CD4-positive, CD25-positive, alpha-beta regulatory T cell (primary cell): ENCODE results near the gene NHSL2. TPM values are rescaled to one million over a fixed set of nuclear protein-coding genes. Genes with fewer than 3 reads are reported as not detected.
A peak's percentile ranks its signal among the peaks of the same experiment; 100 is the strongest.

Experiments
- ATAC-seq, 2 donors: fragments of 150-1000 bp; cut with Tn5 transposase; one replicate each; pipeline ENCODE4 v1.10.0; 2021; ENCODE audit warnings: low read depth in 2 of 2, moderate number of reproducible peaks in 2 of 2, moderate library complexity in 1 of 2
- DNase-seq, 3 donors: peaks; one replicate each; pipeline versions ENCODE4 v3.0.0 to v3.0.0-alpha.2; 2012 to 2022; ENCODE audit warnings: mixed read lengths in 1 of 3
- H3K27ac ChIP-seq: one replicate; pipeline ENCODE4 v1.7.0; 2013; ENCODE audit warnings: mild to moderate bottlenecking, low read length; ENCODE audit not compliant: insufficient read depth, poor library complexity, severe bottlenecking
- H3K27me3 ChIP-seq: one replicate; pipeline ENCODE4 v1.7.0; 2013; ENCODE audit warnings: low read length; ENCODE audit not compliant: control insufficient read depth, insufficient read depth
- H3K36me3 ChIP-seq: one replicate; pipeline ENCODE4 v1.7.0; 2013; ENCODE audit warnings: mild to moderate bottlenecking, low read length, moderate library complexity; ENCODE audit not compliant: control insufficient read depth, insufficient read depth
- H3K4me1 ChIP-seq: 2 replicates; pipeline ENCODE4 v1.7.0; 2013; ENCODE audit warnings: mild to moderate bottlenecking, low read length; ENCODE audit not compliant: insufficient read depth, control insufficient read depth, poor library complexity, severe bottlenecking
- H3K4me3 ChIP-seq: one replicate; pipeline ENCODE4 v1.7.0; 2013; ENCODE audit warnings: low read depth, mild to moderate bottlenecking, low read length, moderate library complexity
- H3K9me3 ChIP-seq, 2 experiments: 1 replicate in 1 of 2; 2 replicates in 1 of 2; pipeline ENCODE4 v1.7.0; 2013; ENCODE audit warnings: low read length in 2 of 2, mild to moderate bottlenecking in 1 of 2, moderate library complexity in 1 of 2; ENCODE audit not compliant: control insufficient read depth in 2 of 2
- H3K27ac Mint-ChIP-seq, 3 donors: one replicate each; pipeline ENCODE4 v1.8.0; 2020 to 2022; ENCODE audit warnings: mild to moderate bottlenecking in 3 of 3, mixed read lengths in 3 of 3, moderate library complexity in 2 of 3
- H3K27me3 Mint-ChIP-seq: one replicate; pipeline ENCODE4 v1.8.0; 2022; ENCODE audit warnings: mild to moderate bottlenecking, mixed read lengths
- H3K36me3 Mint-ChIP-seq: one replicate; pipeline ENCODE4 v1.8.0; 2020; ENCODE audit warnings: mixed read lengths
- H3K4me1 Mint-ChIP-seq, 4 donors: one replicate each; pipeline ENCODE4 v1.8.0; 2020 to 2022; ENCODE audit warnings: mixed read lengths in 4 of 4, mild to moderate bottlenecking in 1 of 4
- H3K4me3 Mint-ChIP-seq, 4 donors: one replicate each; pipeline ENCODE4 v1.8.0; 2020 to 2022; ENCODE audit warnings: mild to moderate bottlenecking in 4 of 4, mixed read lengths in 4 of 4, moderate library complexity in 3 of 4
- H3K9me3 Mint-ChIP-seq, 7 donors: one replicate each; pipeline ENCODE4 v1.8.0; 2020 to 2022; ENCODE audit warnings: mixed read lengths in 7 of 7, mild to moderate bottlenecking in 3 of 7, moderate library complexity in 2 of 7
- polyA plus RNA-seq, 4 donors: library from polyadenylated mRNA; unstranded; fragments of 300-500 nt; fragmentation: Illumina TruSeq; gene quantifications; one replicate each; pipeline ENCODE4 v1.2.3, GENCODE V29; 2021
- total RNA-seq: library from RNA; stranded (reverse); gene quantifications from one replicate; pipeline ENCODE4 v1.2.3, GENCODE V29; 2022

NHSL2 gene
- total and polyA plus RNA-seq, 5 donors from 2014 or later, result 1.5 to 6.7 (median 2.2) TPM

DNA sequence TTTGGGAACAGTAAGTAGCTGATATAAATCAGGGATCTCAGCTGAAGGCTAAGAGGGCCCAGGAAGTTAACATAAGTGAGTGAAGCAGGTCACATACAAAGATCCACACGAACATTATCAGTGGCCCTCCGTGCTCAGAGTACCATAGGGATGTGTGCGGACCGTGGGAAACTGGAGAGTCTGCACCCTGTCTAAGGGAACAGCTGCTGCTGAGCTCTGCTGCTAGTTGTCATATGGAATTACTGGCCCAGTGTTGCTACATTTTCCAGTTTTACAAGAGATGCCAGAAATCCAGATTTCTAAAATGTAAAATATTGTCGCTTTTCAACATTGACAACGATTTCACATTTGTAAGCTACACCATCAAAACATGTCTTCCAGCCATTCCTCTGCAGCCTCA is 130.5 kb downstream of the NHSL2 start:
- no peaks in the 10 kb centered on the region for H3K9me3 ChIP-seq
- H3K36me3 Mint-ChIP-seq, result no peaks in the 10 kb centered on the region
- no peak overlapping the region for H3K4me3 Mint-ChIP-seq
- no peak overlapping the region for H3K27ac Mint-ChIP-seq
- H3K27ac ChIP-seq, result no peak overlapping the region
- peaks cover 0 to 2% (median 0%) of the 10 kb centered on the region in 7 donors for H3K9me3 Mint-ChIP-seq
- H3K4me1 ChIP-seq, result peaks cover 8% of the 10 kb centered on the region
- no peaks in the 10 kb centered on the region for H3K27me3 ChIP-seq
- H3K4me1 Mint-ChIP-seq, result peaks cover 0 to 8% (median 3%) of the 10 kb centered on the region in 4 donors
- DNase-seq (no peak), ATAC-seq (no peak)
- H3K36me3 ChIP-seq, result no peaks in the 10 kb centered on the region
- no peak overlapping the region for H3K4me3 ChIP-seq
- H3K27me3 Mint-ChIP-seq, result no peaks in the 10 kb centered on the region

DNA sequence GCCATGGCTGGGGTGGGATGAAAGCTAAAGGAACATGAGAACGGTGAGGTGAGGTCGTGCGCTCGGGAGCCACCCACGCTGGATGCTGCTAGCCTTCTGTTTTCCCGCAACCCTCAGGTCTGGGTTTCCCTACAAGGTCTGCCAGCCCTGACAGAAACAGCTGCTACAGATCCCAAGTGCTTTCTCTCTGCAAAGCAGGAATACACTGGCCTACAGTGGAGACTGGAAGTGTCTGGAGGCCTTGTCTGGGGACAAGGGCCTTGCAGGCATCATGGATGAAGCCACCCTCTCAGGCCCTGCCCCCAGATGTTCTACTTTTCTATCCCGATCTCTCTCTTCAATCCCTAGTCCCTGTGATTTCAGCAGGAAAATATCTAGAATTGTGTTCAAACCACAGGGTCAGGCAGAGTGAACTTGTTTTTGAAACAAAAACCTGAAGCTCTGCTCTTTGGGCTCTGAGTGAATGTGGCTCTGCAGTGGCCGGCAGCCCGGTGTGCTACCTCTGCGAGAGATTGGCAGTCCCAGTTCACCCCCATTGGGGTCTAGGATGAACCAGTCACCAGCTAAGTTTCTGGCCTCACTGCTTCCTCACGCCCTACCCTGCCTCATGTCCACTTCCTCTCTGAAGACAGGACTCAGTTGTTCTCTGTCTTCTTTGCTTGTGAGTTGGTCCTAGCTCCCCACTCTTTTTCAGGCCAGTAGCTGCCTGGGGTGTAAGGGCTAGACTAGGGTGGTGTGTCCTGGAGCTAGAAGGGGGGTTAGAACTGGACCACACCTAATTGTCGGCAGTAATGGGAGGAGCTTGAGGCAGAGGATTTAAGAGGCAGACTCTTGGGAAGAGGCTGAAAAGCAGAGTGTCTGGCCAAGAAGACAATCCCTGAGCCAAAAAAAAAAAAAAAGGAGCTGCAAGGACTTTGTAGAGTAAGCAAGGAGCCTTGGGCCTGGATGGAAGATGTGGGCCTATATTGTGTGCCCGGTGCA is 131.5 kb downstream of the NHSL2 start:
- peaks cover 0 to 18% (median 8%) of the 10 kb centered on the region in 4 donors for H3K4me1 Mint-ChIP-seq
- ATAC-seq (no peak), DNase-seq (no peak)
- H3K36me3 ChIP-seq, result no peaks in the 10 kb centered on the region
- no peak overlapping the region for H3K27ac Mint-ChIP-seq
- H3K9me3 ChIP-seq, result no peaks in the 10 kb centered on the region
- H3K9me3 Mint-ChIP-seq, result peaks cover 0 to 2% (median 0%) of the 10 kb centered on the region in 7 donors
- no peaks in the 10 kb centered on the region for H3K27me3 Mint-ChIP-seq
- no peaks in the 10 kb centered on the region for H3K36me3 Mint-ChIP-seq
- H3K27me3 ChIP-seq, result no peaks in the 10 kb centered on the region
- no peak overlapping the region for H3K27ac ChIP-seq
- no peak overlapping the region for H3K4me3 Mint-ChIP-seq
- H3K4me1 ChIP-seq, result peaks cover 14% of the 10 kb centered on the region
- no peak overlapping the region for H3K4me3 ChIP-seq

DNA sequence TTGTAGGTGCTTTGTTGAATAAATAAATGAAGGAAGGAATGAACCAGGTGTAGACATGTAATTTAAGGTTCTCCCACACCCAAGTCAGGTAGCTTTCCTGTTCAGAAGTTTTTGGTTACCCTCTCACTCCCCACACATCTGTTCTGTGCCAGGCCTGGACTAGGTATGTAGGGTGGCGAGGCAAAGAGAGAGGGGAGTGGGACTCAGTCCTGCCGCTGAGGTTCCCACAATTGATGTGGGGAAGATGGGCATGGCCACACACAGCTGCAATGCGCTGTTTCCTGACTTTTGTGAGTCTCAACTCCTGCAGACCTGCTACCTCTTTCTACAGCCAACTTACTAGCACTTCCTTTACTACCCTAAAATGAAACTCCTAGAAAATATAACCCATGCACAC is 132.2 kb downstream of the NHSL2 start:
- Mint-ChIP-seq H3K4me1 (peaks cover 0 to 19% (median 8%) of the 10 kb centered on the region in 4 donors), H3K27ac (peak overlapping the region in 1 of 3 donors; percentile 7), H3K36me3 (no peaks in the 10 kb centered on the region), H3K9me3 (peaks cover 0 to 2% (median 0%) of the 10 kb centered on the region in 7 donors), H3K4me3 (no peak overlapping the region), H3K27me3 (no peaks in the 10 kb centered on the region)
- no peak overlapping the region for H3K27ac ChIP-seq
- no peak for DNase-seq
- ATAC-seq, result no peak
- H3K4me1 ChIP-seq, result peaks cover 14% of the 10 kb centered on the region
- no peaks in the 10 kb centered on the region for H3K27me3 ChIP-seq
- H3K36me3 ChIP-seq, result no peaks in the 10 kb centered on the region
- H3K9me3 ChIP-seq, result no peaks in the 10 kb centered on the region
- H3K4me3 ChIP-seq, result no peak overlapping the region

DNA sequence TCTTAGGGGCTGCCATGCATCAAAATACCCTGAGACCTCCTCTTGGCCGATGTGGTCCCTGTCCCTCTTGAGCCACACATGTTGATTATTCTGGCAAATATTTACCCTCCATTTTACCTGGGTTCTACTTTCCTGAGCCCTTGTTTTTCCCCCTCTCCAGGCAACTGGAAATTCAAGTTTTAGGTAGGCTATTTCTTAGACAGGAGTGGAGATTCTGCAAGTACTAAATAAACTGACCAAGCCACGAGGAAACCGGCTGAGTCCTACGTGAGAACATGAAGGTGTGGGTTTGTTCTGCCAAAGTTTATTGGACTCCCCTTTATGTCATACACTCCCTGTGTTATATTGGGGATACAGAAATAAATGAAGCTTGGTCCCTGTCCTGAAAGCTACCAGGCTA is 133.0 kb downstream of the NHSL2 start:
- H3K4me1 Mint-ChIP-seq, result peaks cover 0 to 19% (median 8%) of the 10 kb centered on the region in 4 donors
- no peaks in the 10 kb centered on the region for H3K36me3 Mint-ChIP-seq
- H3K27ac Mint-ChIP-seq, result no peak overlapping the region
- no peak overlapping the region for H3K27ac ChIP-seq
- H3K27me3 Mint-ChIP-seq, result no peaks in the 10 kb centered on the region
- H3K9me3 ChIP-seq, result no peaks in the 10 kb centered on the region
- DNase-seq, result no peak
- ATAC-seq, result no peak
- no peak overlapping the region for H3K4me3 ChIP-seq
- peaks cover 0 to 2% (median 0%) of the 10 kb centered on the region in 7 donors for H3K9me3 Mint-ChIP-seq
- H3K27me3 ChIP-seq, result no peaks in the 10 kb centered on the region
- no peak overlapping the region for H3K4me3 Mint-ChIP-seq
- H3K4me1 ChIP-seq, result peaks cover 14% of the 10 kb centered on the region
- H3K36me3 ChIP-seq, result no peaks in the 10 kb centered on the region

- no peak for DNase-seq
- Mint-ChIP-seq H3K36me3 (no peaks in the 10 kb centered on the region), H3K27me3 (no peaks in the 10 kb centered on the region), H3K27ac (peak overlapping the region in 1 of 3 donors; percentile 21), H3K4me1 (peaks cover 0 to 23% (median 10%) of the 10 kb centered on the region in 4 donors), H3K4me3 (no peak overlapping the region), H3K9me3 (peaks cover 0 to 2% (median 0%) of the 10 kb centered on the region in 7 donors)
- Histone ChIP-seq H3K27ac (no peak overlapping the region), H3K9me3 (no peaks in the 10 kb centered on the region), H3K36me3 (no peaks in the 10 kb centered on the region), H3K4me1 (peaks cover 14% of the 10 kb centered on the region), H3K27me3 (no peaks in the 10 kb centered on the region), H3K4me3 (no peak overlapping the region)
- ATAC-seq, result no peak
These were observed 134.5 kb downstream of the NHSL2 start for GRCh38 chrX:72045141-72045540.

GRCh38 chrX:72045552-72046277 is 135.1 kb downstream of the NHSL2 start:
- no peaks in the 10 kb centered on the region for H3K36me3 ChIP-seq
- H3K27me3 Mint-ChIP-seq, result no peaks in the 10 kb centered on the region
- peaks cover 14% of the 10 kb centered on the region for H3K4me1 ChIP-seq
- no peaks in the 10 kb centered on the region for H3K9me3 ChIP-seq
- DNase-seq, result no peak
- no peak overlapping the region for H3K27ac ChIP-seq
- no peaks in the 10 kb centered on the region for H3K27me3 ChIP-seq
- peaks cover 0 to 23% (median 10%) of the 10 kb centered on the region in 4 donors for H3K4me1 Mint-ChIP-seq
- ATAC-seq, result no peak
- H3K36me3 Mint-ChIP-seq, result no peaks in the 10 kb centered on the region
- H3K27ac Mint-ChIP-seq, result peak overlapping the region in 1 of 3 donors; percentile 74
- peaks cover 0 to 2% (median 0%) of the 10 kb centered on the region in 7 donors for H3K9me3 Mint-ChIP-seq
- H3K4me3 Mint-ChIP-seq, result peak overlapping the region in 1 of 4 donors; percentile 9
- peak overlapping the region; percentile 53 for H3K4me3 ChIP-seq

DNA sequence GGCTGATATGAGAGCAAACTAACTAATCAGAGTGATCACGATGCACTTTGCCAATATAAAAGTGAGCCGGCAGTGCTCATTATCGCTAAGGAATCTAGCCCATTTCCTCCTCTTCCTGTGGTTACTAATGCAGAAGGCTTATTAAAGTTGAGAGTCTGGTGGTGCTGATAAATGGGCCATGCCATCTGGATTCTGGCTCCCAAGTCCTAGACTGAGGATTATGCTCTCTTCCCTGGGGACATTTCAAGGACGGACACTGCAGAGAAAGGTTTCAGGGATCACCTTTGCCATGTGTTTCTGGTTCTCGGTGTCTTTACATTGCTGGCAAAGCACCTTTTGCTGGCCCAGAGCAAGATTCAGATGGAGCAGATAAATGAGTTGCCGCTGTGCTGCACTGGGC is 135.8 kb downstream of the NHSL2 start:
- no peak for ATAC-seq
- Mint-ChIP-seq H3K27ac (peak overlapping the region in 1 of 3 donors; percentile 74), H3K4me1 (peaks cover 0 to 23% (median 10%) of the 10 kb centered on the region in 4 donors), H3K36me3 (no peaks in the 10 kb centered on the region), H3K27me3 (no peaks in the 10 kb centered on the region), H3K4me3 (peak overlapping the region in 3 of 4 donors; percentile 9 to 32 (median 22)), H3K9me3 (peaks cover 0 to 2% (median 0%) of the 10 kb centered on the region in 7 donors)
- Histone ChIP-seq H3K4me3 (peak overlapping the region; percentile 53), H3K27ac (no peak overlapping the region), H3K27me3 (no peaks in the 10 kb centered on the region), H3K9me3 (no peaks in the 10 kb centered on the region), H3K4me1 (peaks cover 14% of the 10 kb centered on the region), H3K36me3 (no peaks in the 10 kb centered on the region)
- DNase-seq, result no peak
